Activated naive CD4-positive, alpha-beta T cell treated with anti-CD3 and anti-CD28 coated beads, Interleukin-2, amount 50 U/mL, for 72 hours (primary cell): ENCODE data around the gene MILR1. TPM values are rescaled to one million over a fixed set of nuclear protein-coding genes. Genes with fewer than 3 reads are reported as not detected.

Experiments used
- ATAC-seq, 2 donors: fragments of 150-1000 bp; cut with Tn5 transposase; 2 replicates each; pipeline ENCODE4 v1.10.0; 2021; ENCODE audit warnings: mild to moderate bottlenecking in 2 of 2, moderate library complexity in 2 of 2
- DNase-seq, 2 donors: peaks; one replicate each; pipeline ENCODE4 v3.0.0; 2021 to 2022; ENCODE audit warnings: low spot score in 2 of 2
- H3K27ac Mint-ChIP-seq, 2 donors: one replicate each; pipeline ENCODE4 v1.8.0; 2022; ENCODE audit warnings: mild to moderate bottlenecking in 2 of 2, mixed read lengths in 2 of 2
- H3K36me3 Mint-ChIP-seq, 2 donors: one replicate each; pipeline ENCODE4 v1.8.0; 2022; ENCODE audit warnings: mixed read lengths in 2 of 2
- H3K9me3 Mint-ChIP-seq, 2 donors: one replicate each; pipeline ENCODE4 v1.8.0; 2022; ENCODE audit warnings: mixed read lengths in 2 of 2
- total RNA-seq, 2 donors: library from RNA; stranded (reverse); gene quantifications; one replicate each; pipeline ENCODE4 v1.2.3, GENCODE V29; 2022

MILR1 gene, protein sequence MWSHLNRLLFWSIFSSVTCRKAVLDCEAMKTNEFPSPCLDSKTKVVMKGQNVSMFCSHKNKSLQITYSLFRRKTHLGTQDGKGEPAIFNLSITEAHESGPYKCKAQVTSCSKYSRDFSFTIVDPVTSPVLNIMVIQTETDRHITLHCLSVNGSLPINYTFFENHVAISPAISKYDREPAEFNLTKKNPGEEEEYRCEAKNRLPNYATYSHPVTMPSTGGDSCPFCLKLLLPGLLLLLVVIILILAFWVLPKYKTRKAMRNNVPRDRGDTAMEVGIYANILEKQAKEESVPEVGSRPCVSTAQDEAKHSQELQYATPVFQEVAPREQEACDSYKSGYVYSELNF
- total RNA-seq = under 1 TPM in 1 of 2 donors, not detected in 1; 0.64 TPM

DNA sequence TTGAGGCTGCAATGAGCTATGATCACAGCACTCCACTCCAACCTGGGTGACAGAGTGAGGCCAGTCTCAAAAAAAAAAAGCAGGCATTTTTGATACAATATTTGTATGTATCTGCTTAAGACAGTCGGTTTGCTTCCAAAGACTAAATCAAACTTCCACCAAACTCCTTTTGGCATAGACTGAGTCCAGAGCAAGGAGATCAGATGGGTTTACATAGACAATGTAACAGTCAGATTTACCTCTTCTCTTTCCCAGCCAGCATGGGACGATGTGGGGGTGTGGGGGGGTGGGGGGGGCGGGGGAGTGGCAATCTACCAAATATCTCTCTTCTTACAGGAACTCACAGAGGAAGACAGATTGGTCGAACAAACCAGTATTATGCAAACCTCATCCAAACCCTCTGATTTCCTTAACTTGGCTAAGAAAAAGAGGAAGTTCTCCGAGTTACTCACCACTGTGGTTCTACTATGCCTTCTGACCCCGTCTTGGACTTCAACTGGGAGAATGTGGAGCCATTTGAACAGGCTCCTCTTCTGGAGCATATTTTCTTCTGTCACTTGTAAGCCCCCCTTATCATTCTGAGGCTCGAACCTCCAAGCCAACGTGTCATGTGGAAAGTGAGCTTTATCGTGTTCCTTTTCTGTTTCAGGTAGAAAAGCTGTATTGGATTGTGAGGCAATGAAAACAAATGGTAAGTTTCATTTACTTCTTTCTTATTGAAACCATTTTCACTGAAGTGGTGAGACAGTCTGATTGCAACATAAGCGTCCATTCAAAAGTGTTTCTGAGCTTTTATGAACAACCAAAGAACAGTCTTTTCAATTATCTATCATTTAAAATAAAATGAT, at the start of gene MILR1:
Gene MILR1, plus strand, starts transcription at position 451 of the 848 bp plus-strand sequence. Its CDS starts 54 bp downstream, at position 505.
- ATAC-seq (no peak), DNase-seq (no peak)
- Mint-ChIP-seq H3K9me3 (no peaks in the 10 kb centered on the region), H3K36me3 (no peaks in the 10 kb centered on the region), H3K27ac (peak within 1 kb of the TSS in 1 of 2 donors; percentile 66)

DNA sequence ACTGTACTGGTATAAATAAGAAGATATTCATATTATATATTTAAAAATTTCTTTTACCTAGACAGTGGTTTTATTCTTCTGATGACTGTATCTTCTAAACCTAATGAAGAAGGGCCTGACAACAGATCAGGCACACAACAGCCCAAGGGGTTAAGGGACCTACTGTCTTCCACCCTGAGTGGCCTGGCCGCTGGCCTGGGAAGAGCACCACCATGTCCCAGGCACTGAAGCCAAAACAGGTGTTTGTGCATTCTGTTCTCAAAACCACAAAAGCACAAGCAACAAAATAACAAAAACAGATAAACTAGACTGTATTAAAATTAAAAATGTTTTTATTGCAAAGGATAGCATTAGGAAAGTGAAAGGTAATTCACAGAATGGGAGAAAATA, 49.2 kb upstream of the MILR1 start:
- Mint-ChIP-seq H3K27ac (no peak overlapping the region), H3K36me3 (no peaks in the 10 kb centered on the region), H3K9me3 (no peaks in the 10 kb centered on the region)
- DNase-seq (no peak), ATAC-seq (no peak)

DNA sequence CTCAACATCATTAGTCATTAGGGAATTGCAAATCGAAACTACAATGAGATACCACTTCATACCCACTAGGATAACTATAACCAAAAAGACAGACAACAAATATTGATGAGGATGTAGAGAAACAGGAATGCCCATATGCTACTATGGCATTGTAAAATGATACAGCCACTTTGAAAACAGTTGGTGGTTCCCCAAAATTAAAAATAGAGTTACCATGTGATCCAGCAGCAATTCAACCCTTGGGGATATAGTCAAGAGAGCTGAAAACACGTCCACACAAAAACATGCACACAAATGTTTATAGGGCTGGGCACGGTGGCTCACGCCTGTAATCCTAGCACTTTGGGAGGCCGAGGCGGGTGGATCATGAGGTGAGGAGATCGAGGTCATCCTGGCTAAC, 48.3 kb upstream of the MILR1 start:
- Mint-ChIP-seq H3K36me3 (no peaks in the 10 kb centered on the region), H3K9me3 (no peaks in the 10 kb centered on the region), H3K27ac (no peak overlapping the region)
- ATAC-seq (no peak), DNase-seq (no peak)

DNA sequence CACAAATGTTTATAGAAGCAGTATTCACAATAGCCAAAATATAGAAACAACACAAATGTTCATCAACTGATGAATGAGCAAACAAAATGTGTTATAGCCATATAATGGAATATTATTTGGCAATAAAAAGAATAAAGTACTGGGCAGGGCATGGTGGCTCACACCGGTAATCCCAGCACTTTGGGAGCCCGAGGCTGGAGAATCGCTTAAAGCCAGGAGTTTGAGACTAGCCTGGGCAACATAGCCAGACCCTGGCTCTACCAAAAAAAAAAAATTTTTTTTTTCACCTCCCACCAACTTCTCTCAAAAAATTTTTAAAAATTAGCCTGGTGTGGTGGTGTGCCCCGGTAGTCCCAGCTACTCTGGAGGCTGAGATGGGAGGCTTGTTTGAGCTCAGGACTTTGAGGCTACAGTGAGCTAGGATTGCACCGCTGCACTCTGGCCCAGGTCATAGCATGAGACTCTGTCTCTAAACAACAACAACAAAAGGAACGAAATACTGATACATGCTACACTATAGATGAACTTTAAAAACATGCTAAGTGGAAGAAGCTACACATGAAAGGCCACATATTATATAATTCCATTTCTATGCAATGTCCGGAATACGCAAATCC, 47.6 kb upstream of the MILR1 start:
- no peaks in the 10 kb centered on the region for H3K9me3 Mint-ChIP-seq
- no peak for DNase-seq
- no peaks in the 10 kb centered on the region for H3K36me3 Mint-ChIP-seq
- no peak for ATAC-seq
- H3K27ac Mint-ChIP-seq = no peak overlapping the region

DNA sequence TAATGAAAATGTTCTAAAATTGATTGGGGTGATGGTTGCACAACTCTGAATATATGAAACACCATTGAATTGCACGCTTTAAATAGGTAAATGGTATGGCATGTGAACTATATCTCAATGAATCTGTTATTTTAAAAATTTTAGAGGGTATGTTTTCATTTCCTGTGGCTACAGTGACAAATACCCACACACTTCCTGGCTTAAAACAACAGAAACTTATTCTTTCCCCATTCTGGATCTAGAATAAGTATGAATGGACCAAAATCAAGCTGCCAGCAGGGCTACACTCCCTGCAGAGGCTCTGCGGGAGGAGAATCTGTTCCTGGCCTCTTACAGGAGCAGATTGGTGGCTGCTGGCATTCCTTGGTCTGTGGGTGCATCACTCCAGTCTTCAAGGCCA, 47.0 kb upstream of the MILR1 start:
- DNase-seq = no peak
- Mint-ChIP-seq H3K27ac (no peak overlapping the region), H3K36me3 (no peaks in the 10 kb centered on the region), H3K9me3 (no peaks in the 10 kb centered on the region)
- ATAC-seq = no peak

DNA sequence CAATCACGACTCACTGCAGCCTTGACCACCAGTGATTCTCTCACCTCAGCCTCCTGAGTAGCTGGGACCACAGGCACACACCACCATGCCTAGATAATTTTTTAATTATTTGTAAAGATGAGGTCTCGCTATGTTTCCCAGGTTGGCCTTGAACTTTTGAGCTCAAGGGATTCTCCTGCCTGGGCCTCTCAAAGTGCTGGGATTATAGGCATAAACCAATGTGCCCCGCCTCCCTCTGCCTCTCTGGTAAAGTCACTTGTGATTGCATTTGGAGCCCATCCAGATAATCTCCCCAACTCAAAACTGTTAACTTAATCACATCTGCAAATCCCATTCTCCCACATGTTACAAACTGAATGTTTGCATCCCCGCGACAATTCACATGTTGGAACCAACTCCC, 46.4 kb upstream of the MILR1 start:
- Mint-ChIP-seq H3K27ac (no peak overlapping the region), H3K9me3 (no peaks in the 10 kb centered on the region), H3K36me3 (no peaks in the 10 kb centered on the region)
- ATAC-seq (no peak), DNase-seq (peak in 1 of 2 donors; percentile 18)

DNA sequence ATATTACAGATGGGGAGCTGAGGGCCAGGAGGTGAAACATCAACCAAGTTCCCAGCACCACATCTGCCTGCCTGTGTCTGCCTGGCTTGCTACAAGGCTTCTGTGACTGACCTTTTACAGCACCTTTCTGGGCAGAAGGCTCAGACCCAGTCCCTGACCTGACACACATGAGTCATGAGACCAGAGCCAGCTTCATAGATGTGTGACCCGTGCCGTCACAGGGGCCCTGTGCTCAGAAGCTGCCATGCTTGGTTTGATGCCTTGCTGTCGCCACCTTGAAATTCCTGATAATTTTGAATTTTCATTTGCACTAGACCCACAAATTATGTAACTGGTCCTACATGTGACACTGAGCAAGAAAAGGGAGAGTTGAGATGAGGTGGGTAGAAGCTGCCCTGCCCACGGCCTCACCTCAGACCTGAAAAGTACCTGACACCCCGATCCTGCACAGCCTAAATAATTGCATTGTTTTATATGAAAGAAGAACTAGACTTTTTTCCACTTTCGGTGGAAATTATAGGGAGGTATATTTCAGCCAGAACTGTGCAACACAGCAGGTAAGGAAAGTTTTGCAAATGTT, 44.9 kb upstream of the MILR1 start:
- Mint-ChIP-seq H3K9me3 (no peaks in the 10 kb centered on the region), H3K36me3 (no peaks in the 10 kb centered on the region), H3K27ac (no peak overlapping the region)
- ATAC-seq = peak in 1 of 2 donors; percentile 44
- no peak for DNase-seq

DNA sequence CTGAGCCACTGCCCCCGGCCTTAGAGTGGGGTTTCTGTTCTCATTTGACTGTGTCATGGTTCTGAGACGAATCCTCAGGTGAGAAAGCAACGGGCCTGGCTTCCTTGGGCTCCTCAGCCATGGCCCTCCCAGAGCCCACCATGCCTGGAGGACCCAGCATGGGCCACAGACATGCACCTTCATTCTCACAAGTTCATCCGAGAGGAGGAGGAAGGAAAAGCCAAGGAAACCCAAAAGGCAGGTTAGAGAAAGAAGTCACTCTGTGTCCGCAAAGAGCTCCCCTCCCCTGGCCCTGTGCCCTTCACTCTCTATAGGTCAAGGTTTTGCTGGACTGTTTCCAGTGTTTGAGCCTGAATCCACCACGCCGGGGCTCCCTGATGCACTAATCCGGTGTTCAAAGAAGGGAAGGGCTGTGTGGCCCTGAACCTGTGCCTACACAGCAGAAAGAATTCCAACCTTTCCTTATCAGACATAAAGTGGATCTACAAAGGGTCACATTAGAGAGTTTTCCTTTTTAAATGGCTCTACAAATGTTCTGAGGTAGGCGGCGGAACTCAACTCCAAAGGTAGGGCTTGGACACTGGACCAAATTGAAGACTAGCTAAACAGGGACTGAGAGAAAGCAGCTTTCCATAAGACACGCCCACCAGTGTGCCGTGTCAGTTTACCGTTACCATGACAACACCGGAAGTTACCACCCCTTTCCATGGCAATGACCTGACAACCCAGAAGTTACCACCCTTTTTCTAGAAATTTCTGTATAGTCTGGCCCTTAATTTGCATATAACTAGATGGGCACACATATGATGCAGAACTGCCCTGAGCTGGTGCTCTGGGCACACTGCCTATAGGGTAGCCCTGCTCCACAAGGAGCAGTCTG, 42.4 kb upstream of the MILR1 start:
- DNase-seq (peak in 1 of 2 donors; percentile 14), ATAC-seq (no peak)
- Mint-ChIP-seq H3K36me3 (no peaks in the 10 kb centered on the region), H3K9me3 (no peaks in the 10 kb centered on the region), H3K27ac (no peak overlapping the region)

DNA sequence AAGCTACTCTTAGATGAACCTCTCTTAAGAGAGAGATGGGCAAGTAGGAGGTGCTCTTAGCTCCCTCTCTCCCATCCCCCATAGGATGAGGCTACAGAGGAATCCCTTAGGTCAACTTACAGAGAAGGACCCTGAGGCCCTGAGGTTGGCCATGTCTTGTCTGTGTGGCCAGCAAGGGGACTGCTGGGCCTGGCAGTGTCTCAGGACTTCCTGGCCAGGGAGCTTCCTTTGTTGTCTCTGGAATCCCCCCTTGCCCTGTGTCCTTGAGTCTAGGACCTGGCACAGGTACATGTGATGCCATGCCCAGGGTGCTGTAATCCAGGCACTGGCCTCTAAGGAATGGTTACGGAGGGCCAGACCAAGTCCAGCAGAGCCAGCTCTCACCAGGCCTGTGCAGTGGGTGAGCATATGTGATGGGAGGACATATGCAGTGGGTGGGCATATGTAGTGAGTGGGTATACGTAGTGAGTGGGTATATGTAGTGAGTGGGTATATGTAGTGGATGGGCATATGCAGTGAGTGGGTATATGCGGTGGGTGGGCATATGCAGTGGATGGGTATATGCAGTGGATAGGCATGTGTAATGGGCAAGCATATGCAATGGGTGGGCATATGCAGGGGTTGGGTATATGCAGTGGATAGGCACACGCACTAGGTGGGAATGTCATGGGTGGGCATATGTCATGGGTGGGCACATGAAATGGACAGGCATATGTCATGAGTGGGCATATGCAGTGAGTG, 38.0 kb upstream of the MILR1 start:
- no peak overlapping the region for H3K27ac Mint-ChIP-seq
- no peaks in the 10 kb centered on the region for H3K9me3 Mint-ChIP-seq

DNA sequence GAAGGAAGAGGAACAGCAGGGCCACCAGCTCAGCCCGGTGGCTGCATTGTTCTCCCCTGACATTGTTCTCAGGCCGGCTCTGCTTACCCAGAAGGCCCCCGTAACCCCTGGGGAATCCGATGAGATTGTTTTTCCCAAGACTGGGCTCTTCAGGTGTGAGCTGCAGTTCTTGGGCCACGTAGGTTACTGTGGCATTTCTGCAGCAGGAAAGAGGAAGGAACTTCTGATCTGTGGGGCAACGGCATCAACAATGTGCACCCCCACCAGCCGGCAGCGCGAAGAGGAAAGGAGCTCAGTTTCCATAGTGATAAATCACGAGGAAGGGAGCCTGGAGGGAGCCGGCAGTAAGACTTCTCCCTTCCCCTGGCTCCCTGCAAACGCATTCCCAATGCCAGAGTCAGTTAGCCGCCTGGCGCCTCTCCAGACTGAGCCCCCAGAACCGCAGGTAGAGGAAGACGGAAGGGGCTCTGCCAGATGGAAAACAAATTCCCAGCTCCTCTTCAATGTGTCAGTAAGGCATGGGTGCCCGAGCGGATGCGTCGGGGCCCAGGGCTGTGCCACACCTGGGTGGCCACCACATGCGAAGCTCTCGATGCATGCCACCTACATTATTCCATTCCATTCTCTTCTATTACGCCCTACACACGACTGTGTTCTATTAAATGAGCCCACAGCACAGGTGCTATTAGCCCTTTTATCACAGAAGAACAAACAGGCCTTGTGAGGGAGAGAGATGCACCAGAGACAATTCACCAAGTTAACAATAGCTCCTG, 36.7 kb upstream of the MILR1 start:
- Mint-ChIP-seq H3K9me3 (no peaks in the 10 kb centered on the region), H3K27ac (peak overlapping the region in 1 of 2 donors; percentile 33), H3K36me3 (no peaks in the 10 kb centered on the region)
- ATAC-seq (no peak), DNase-seq (no peak)

More for the DNA sequence above, 38.0 kb upstream of the MILR1 start:
- DNase-seq (no peak), ATAC-seq (no peak)
- no peaks in the 10 kb centered on the region for H3K36me3 Mint-ChIP-seq

DNA sequence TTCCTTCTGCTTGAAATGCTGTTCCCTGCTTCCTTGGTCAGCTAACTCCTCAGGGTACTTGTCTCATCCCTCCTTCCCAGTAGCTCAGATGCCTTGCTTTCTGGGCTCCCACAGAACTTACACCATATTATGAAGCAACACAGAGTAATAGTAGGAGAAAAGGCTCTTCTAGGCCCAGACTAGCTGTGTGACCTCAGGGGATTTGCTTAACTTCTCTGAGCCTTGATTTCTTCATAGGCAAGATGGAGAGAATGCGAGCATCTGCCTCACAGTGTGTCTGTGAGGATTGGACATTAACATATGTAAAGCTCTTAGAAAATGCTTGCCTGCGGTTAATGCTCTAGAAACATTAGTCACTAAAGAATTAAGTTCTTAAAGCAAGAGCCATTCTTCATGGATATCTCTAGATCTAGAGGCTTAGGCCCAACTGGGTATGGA, 36.0 kb upstream of the MILR1 start:
- H3K27ac Mint-ChIP-seq = no peak overlapping the region
- ATAC-seq = no peak
- no peaks in the 10 kb centered on the region for H3K9me3 Mint-ChIP-seq
- H3K36me3 Mint-ChIP-seq = no peaks in the 10 kb centered on the region
- DNase-seq = no peak

DNA sequence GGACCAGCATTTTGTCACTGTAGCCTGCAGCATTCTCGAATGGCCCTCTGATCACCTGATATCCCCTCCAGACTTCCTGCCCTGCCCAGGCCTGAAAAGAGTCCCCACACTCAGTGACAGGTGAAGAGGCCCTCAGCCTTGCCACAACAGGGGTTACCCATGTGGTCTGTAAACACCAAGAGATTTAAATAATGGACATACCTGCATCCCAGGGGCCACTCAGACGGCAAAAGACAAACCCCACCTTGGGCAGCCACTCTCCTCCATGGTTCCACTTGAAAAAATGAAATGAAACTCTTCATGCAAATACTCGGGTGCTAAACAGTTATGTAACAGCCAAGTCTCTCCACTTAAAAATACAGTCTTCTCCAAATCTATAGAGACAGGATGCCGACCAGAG, 35.4 kb upstream of the MILR1 start:
- ATAC-seq = no peak
- no peaks in the 10 kb centered on the region for H3K9me3 Mint-ChIP-seq

DNA sequence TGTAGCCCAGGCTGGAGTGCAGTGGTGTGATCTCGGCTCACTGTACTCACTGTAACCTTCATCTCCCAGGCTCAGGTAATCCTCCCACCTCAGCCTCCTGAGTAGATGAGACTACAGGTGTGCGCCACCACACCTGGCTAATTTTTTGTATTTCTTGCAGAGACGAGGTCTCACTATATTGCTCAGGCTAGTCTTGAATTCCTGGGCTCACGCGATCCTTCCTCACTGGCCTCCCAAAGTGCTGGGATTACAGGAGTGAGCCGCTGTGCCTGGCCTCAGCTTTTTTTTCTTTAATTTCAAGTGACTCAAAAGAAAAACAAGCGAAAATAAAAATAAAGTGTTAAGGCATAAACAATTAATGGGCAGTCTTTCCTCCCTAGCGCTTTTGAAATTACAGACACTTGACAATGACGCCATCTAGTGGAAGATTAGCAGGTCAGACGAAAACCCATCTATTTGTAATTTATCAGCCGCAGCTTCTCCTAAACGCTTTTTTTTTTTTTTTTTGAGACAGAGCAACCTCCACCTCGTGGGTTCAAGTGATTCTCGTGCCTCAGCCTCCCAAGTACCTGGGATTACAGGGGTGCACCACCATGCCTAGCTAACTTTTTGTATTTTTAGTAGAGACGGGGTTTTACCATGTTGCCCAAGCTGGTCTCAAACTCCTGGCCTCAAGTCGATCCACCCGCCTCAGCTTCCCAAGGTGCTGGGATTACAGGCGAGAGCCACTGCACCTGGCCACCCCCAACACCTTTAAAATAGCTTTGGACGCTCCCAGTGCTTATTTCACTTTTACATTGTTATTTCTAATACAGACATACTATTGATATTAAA, 30.2 kb upstream of the MILR1 start:
- Mint-ChIP-seq H3K36me3 (no peaks in the 10 kb centered on the region), H3K27ac (no peak overlapping the region), H3K9me3 (no peaks in the 10 kb centered on the region)
- DNase-seq (no peak), ATAC-seq (peak in 1 of 2 donors; percentile 68)

More for the DNA sequence above, 35.4 kb upstream of the MILR1 start:
- Mint-ChIP-seq H3K36me3 (no peaks in the 10 kb centered on the region), H3K27ac (no peak overlapping the region)
- no peak for DNase-seq

DNA sequence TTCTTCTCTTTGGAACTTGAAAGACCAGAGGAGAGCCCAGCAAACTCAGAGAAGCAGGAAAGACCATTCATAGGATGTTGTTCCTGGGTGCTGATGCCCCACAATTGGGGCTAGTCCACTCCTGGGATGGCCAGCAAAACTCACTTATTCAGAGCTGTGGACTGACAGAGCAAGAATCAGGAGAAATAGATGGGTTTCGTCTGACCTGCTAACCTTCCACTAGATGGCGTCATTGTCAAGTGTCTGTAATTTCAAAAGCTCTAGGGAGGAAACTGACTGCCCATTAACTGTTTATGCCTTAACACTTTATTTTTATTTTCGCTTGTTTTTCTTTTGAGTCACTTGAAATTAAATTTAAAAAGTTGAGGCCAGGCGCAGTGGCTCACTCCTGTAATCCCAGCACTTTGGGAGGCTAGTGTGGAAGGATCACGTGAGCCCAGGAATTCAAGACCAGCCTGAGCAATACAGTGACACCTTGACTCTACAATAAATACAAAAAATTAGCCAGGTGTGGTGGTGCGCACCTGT, 28.7 kb upstream of the MILR1 start:
- H3K36me3 Mint-ChIP-seq = no peaks in the 10 kb centered on the region
- ATAC-seq (peak; percentile 83 to 86), DNase-seq (peak in 1 of 2 donors; percentile 41)
- H3K27ac Mint-ChIP-seq = no peak overlapping the region
- H3K9me3 Mint-ChIP-seq = no peaks in the 10 kb centered on the region
